HCT116 (cell line): ENCODE data around the gene FANCD2. TPM values are rescaled to one million over a fixed set of nuclear protein-coding genes. Genes with fewer than 3 reads are reported as not detected.

Experiments used
- ATAC-seq: fragments of 200-7000 bp; cut with Tn5 transposase; 2 replicates; pipeline ENCODE4 v1.9.1; 2020; ENCODE audit warnings: mild to moderate bottlenecking, moderate library complexity
- BruUV-seq: library from RNA; stranded (reverse); fragments of 400-500 nt; replicated peaks from 2 replicates; lab custom pipeline; 2021; lab: Mats Ljungman, UMichigan
- CTCF ChIA-PET: fragments of 300-600 bp; sonication (Branson Sonifier 250); formaldehyde crosslinking; loops from one replicate; lab custom pipeline; 2021; ENCODE audit warnings: antibody characterized with exemption; lab: Charles Lee
- POLR2A ChIA-PET: fragments of 300-600, 350-600 bp; sonication (Branson Sonifier 250); formaldehyde crosslinking; loops from one replicate; lab custom pipeline; 2021; ENCODE audit warnings: antibody characterized with exemption; lab: Charles Lee
- RAD21 ChIA-PET, 2 experiments: fragments of 300-600 bp; sonication (Branson Sonifier 250); formaldehyde crosslinking; loops; one replicate each; lab custom pipeline; 2023; ENCODE audit warnings: low total read pairs in 2 of 2; ENCODE audit not compliant: uncharacterized antibody in 2 of 2, unreplicated experiment in 2 of 2, low non-redundant PET in 1 of 2; lab: Charles Lee
- DNase-seq: peaks from one replicate; pipeline ENCODE4 v3.0.0-alpha.2; 2010; ENCODE audit warnings: low read depth, low spot score
- H2AFZ ChIP-seq: fragments of 200-600 bp; shearing (Covaris generic), sonication (generic); 2 replicates; pipeline ENCODE4 v1.6.1; 2017; ENCODE audit warnings: low read depth, mixed run types, mixed read lengths, antibody characterized with exemption, low read length; ENCODE audit not compliant: poor library complexity, severe bottlenecking
- H3K27ac ChIP-seq: 2 replicates; pipeline ENCODE4 v1.5.1; 2012; ENCODE audit warnings: low read depth, low read length
- H3K27me3 ChIP-seq: fragments of 200-600 bp; sonication (generic); 2 replicates; pipeline ENCODE4 v1.6.1; 2016; ENCODE audit warnings: mixed run types, low read length, mixed read lengths; ENCODE audit not compliant: insufficient read depth
- H3K36me3 ChIP-seq, 2 experiments: fragments of 200-500 bp in 1 of 2; fragments of 200-600 bp in 1 of 2; sonication (Bioruptor generic) in 1 of 2; sonication (generic) in 1 of 2; 2 replicates each; pipeline versions ENCODE4 v1.5.1 to v1.6.1; 2014 to 2016; ENCODE audit warnings: low read length in 2 of 2, inconsistent platforms in 1 of 2, mixed read lengths in 1 of 2, mixed run types in 1 of 2; ENCODE audit not compliant: insufficient read depth in 2 of 2, control insufficient read depth in 1 of 2
- H3K4me1 ChIP-seq, 2 experiments: fragments of 200-600 bp in 1 of 2; sonication (generic) in 1 of 2; 2 replicates each; pipeline versions ENCODE4 v1.5.1 to v1.6.1; 2012 to 2017; ENCODE audit warnings: low read length in 2 of 2, inconsistent platforms in 1 of 2, mild to moderate bottlenecking in 1 of 2, mixed read lengths in 1 of 2, mixed run types in 1 of 2, moderate library complexity in 1 of 2; ENCODE audit not compliant: insufficient read depth in 2 of 2, control insufficient read depth in 1 of 2
- H3K4me2 ChIP-seq: fragments of 200-600 bp; sonication (generic); 2 replicates; pipeline ENCODE4 v1.6.1; 2017; ENCODE audit warnings: mixed run types, low read length, mixed read lengths
- H3K4me3 ChIP-seq, 2 experiments: fragments of 200-600 bp in 1 of 2; sonication (generic) in 1 of 2; replicated peaks in 1 of 2; 2 replicates each; pipeline ENCODE4 v1.5.1; 2011 to 2016; ENCODE audit warnings: low read length in 2 of 2, control low read depth in 1 of 2, low read depth in 1 of 2, mild to moderate bottlenecking in 1 of 2, mixed read lengths in 1 of 2, mixed run types in 1 of 2
- H3K79me2 ChIP-seq: fragments of 200-600 bp; sonication (generic); 2 replicates; pipeline ENCODE4 v1.6.1; 2017; ENCODE audit warnings: mild to moderate bottlenecking, mixed run types, low read length, moderate library complexity, mixed read lengths; ENCODE audit not compliant: insufficient read depth
- H3K9ac ChIP-seq: fragments of 200-600 bp; sonication (generic); 2 replicates; pipeline ENCODE4 v1.6.1; 2016; ENCODE audit warnings: low read length, mixed read lengths
- H3K9me2 ChIP-seq: fragments of 200-600 bp; sonication (generic), shearing (Covaris generic); 2 replicates; pipeline ENCODE4 v1.6.1; 2017; ENCODE audit warnings: mixed run types, mild to moderate bottlenecking, moderate library complexity; ENCODE audit not compliant: insufficient read depth
- H3K9me3 ChIP-seq, 2 experiments: fragments of 200-500 bp in 1 of 2; fragments of 200-600 bp in 1 of 2; sonication (Bioruptor generic) in 1 of 2; sonication (generic) in 1 of 2; 2 replicates each; pipeline ENCODE4 v1.6.1; 2014 to 2017; ENCODE audit warnings: low read length in 2 of 2, mixed read lengths in 2 of 2, inconsistent platforms in 1 of 2, low read depth in 1 of 2, mild to moderate bottlenecking in 1 of 2, mixed run types in 1 of 2, moderate library complexity in 1 of 2; ENCODE audit not compliant: control insufficient read depth in 1 of 2, insufficient read depth in 1 of 2
- H4K20me1 ChIP-seq: fragments of 200-600 bp; sonication (generic), shearing (Covaris generic); 2 replicates; pipeline ENCODE4 v1.6.1; 2017; ENCODE audit warnings: mixed run types, mild to moderate bottlenecking, moderate library complexity; ENCODE audit not compliant: insufficient read depth
- CBX3 ChIP-seq: IDR thresholded peaks from 2 replicates; pipeline ENCODE4 v1.6.1; 2012; ENCODE audit warnings: low read depth
- CEBPB ChIP-seq: IDR thresholded peaks from 2 replicates; pipeline ENCODE4 v1.6.1; 2012; ENCODE audit warnings: low read depth
- CTCF ChIP-seq, 3 experiments: fragments of 200-600 bp in 1 of 3; sonication (generic) in 1 of 3; IDR thresholded peaks in 2 of 3; conservative IDR thresholded peaks in 1 of 3; 2 replicates each; pipeline ENCODE4 v1.5.1; 2012 to 2017; ENCODE audit warnings: low read depth in 2 of 3, low read length in 2 of 3, antibody characterized with exemption in 1 of 3, borderline replicate concordance in 1 of 3, control low read depth in 1 of 3, mild to moderate bottlenecking in 1 of 3, mixed read lengths in 1 of 3, mixed run types in 1 of 3, moderate library complexity in 1 of 3; ENCODE audit not compliant: insufficient read depth in 1 of 3
- EGR1 ChIP-seq: IDR thresholded peaks from 2 replicates; pipeline ENCODE4 v1.6.1; 2012; ENCODE audit warnings: low read depth
- ELF1 ChIP-seq: IDR thresholded peaks from 2 replicates; pipeline ENCODE4 v1.6.1; 2012; ENCODE audit warnings: low read depth, borderline replicate concordance
- EZH2phosphoT487 ChIP-seq: fragments of 200-600 bp; IDR thresholded peaks from 2 replicates; pipeline ENCODE4 v1.6.1; 2018; ENCODE audit warnings: antibody characterized with exemption, borderline replicate concordance
- POLR2AphosphoS5 ChIP-seq: IDR thresholded peaks from 2 replicates; pipeline ENCODE4 v1.6.1; 2011; ENCODE audit warnings: mild to moderate bottlenecking, low read depth, low read length, moderate library complexity
- RAD21 ChIP-seq: IDR thresholded peaks from 2 replicates; pipeline ENCODE4 v1.6.1; 2012; ENCODE audit warnings: low read depth, mild to moderate bottlenecking
- SP1 ChIP-seq: IDR thresholded peaks from 2 replicates; pipeline ENCODE4 v1.6.1; 2012; ENCODE audit warnings: low read depth
- SRF ChIP-seq: IDR thresholded peaks from 2 replicates; pipeline ENCODE4 v1.6.1; 2012; ENCODE audit warnings: low read depth
- TCF7L2 ChIP-seq: IDR thresholded peaks from 2 replicates; pipeline ENCODE4 v1.7.0; 2011; ENCODE audit warnings: borderline replicate concordance, inconsistent platforms; ENCODE audit not compliant: insufficient read depth, insufficient read length; ENCODE audit errors: extremely low read depth
- YY1 ChIP-seq: IDR thresholded peaks from 2 replicates; pipeline ENCODE4 v1.6.1; 2011; ENCODE audit warnings: low read length, low read depth, moderate library complexity, mild to moderate bottlenecking; ENCODE audit not compliant: insufficient replicate concordance; ENCODE audit errors: extremely low read depth
- ZNF274 ChIP-seq: fragments of 200-500 bp; sonication (Bioruptor generic); IDR thresholded peaks from 2 replicates; pipeline ENCODE4 v1.6.1; 2014; ENCODE audit warnings: mild to moderate bottlenecking, low read depth, low read length, inconsistent platforms
- intact Hi-C: fragments of 100-400 bp; cut with micrococcal nuclease; formaldehyde crosslinking; loops from 2 replicates; pipeline ENCODE4 v1.10.0; 2022
- total RNA-seq: library from RNA; stranded (reverse); gene quantifications from one replicate; pipeline ENCODE4 v1.2.1, GENCODE V29; 2021; ENCODE audit not compliant: unreplicated experiment
- TF ChIP-seq, protein P1 (sequence below): IDR thresholded peaks from 2 replicates; pipeline ENCODE4 v1.6.1; 2012

The FANCD2 gene
- total RNA-seq, 1 experiment from 2014 or later = 50.0 TPM

- intact Hi-C loops = no loop called here
- no peaks in the 10 kb centered on the region for H3K4me1 ChIP-seq
- no peak for DNase-seq
- TF ChIP-seq TCF7L2 (no peak), RAD21 (no peak), CTCF (IDR thresholded peaks at IDR 0.05 in 2 of 3, conservative IDR thresholded peaks at IDR 0.05 in 1 of 3; ENCODE audit: borderline replicate concordance in 1 of 3, insufficient read depth in 1 of 3, low read depth in 2 of 3, low read length in 2 of 3) (no peak), CEBPB (no peak), CBX3 (no peak), ZNF274 (no peak), SP1 (no peak), YY1 (no peak), ELF1 (no peak), SRF (no peak), EZH2phosphoT487 (no peak), POLR2AphosphoS5 (no peak), EGR1 (no peak)
- TF ChIP-seq, protein P1, sequence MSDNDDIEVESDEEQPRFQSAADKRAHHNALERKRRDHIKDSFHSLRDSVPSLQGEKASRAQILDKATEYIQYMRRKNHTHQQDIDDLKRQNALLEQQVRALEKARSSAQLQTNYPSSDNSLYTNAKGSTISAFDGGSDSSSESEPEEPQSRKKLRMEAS = no peak
- TF ChIP-seq, all 23 proteins: peak for 0
- Histone ChIP-seq H3K4me3 (no peak overlapping the region), H3K9me2 (no peaks in the 10 kb centered on the region), H2AFZ (no peak overlapping the region), H3K27me3 (no peaks in the 10 kb centered on the region), H3K9me3 (no peaks in the 10 kb centered on the region), H3K79me2 (no peaks in the 10 kb centered on the region), H3K9ac (no peak overlapping the region), H3K27ac (no peak overlapping the region), H4K20me1 (no peaks in the 10 kb centered on the region), H3K36me3 (peaks cover 18 to 44% of the 10 kb centered on the region in 2 experiments), H3K4me2 (no peak overlapping the region)
- BruUV-seq = no TSS peak
- CTCF ChIA-PET = no interaction called here
- POLR2A ChIA-PET = no interaction called here
- RAD21 ChIA-PET = no interaction called here
- ATAC-seq = no peak
Measured at GRCh38 chr3:10093678-10094077, 67.4 kb downstream of the FANCD2 start.
